H1 (cell line): ENCODE data around the gene CDK9. TPM values are rescaled to one million over a fixed set of nuclear protein-coding genes. Genes with fewer than 3 reads are reported as not detected.

Experiments
- CHD7 ChIP-seq: fragments of 300-600 bp; sonication (generic); IDR thresholded peaks from 2 replicates; pipeline ENCODE4 v1.7.1; 2012; ENCODE audit warnings: low read length, moderate library complexity, mild to moderate bottlenecking, inconsistent platforms; ENCODE audit not compliant: insufficient replicate concordance
- polyA plus RNA-seq, 7 experiments: library from polyadenylated mRNA; depleted of rRNA in 3 of 7; stranded (reverse) in 5 of 7; unstranded in 2 of 7; fragments of >200 nt in 5 of 7; fragments of 200-250 nt in 2 of 7; gene quantifications; 1 replicate in 5 of 7; 2 replicates in 1 of 7; 4 replicates in 1 of 7; pipeline versions ENCODE4 v1.2.1 to v1.2.3, GENCODE V29; 2011 to 2013; ENCODE audit warnings: missing spikeins in 2 of 7, mixed read lengths in 2 of 7
- total RNA-seq: library from RNA; stranded (reverse); fragmentation: NEBNext Ultra II Directional; extraction: Animal tissue kit (Norgen Biotek cat#: 25700); gene quantifications from 2 replicates; pipeline ENCODE4 v1.2.1, GENCODE V29; 2021

CDK9 gene
- total and polyA plus RNA-seq, 2 of the 8 experiments (the other 6 are each of a cell fraction or from before 2014, with no cell fraction given): 69.1 to 87.5 TPM

- no peak for TF ChIP-seq CHD7
- TF ChIP-seq, all 59 proteins: peak for 0
These were observed 29.0 kb downstream of the CDK9 start (continued) for GRCh38 chr9:127814619-127815511.
